B cell (primary cell): ENCODE measurements around the gene FAM227B. TPM values are rescaled to one million over a fixed set of nuclear protein-coding genes. Genes with fewer than 3 reads are reported as not detected.

ENCODE experiments used
- ATAC-seq: fragments of 200-7000 bp; cut with Tn5 transposase; one replicate; pipeline ENCODE4 v1.10.0; 2021; ENCODE audit warnings: low read depth, mild to moderate bottlenecking, moderate number of reproducible peaks, moderate library complexity
- CTCF ChIA-PET: fragments of 350-600 bp; sonication (Branson Sonifier 250); formaldehyde crosslinking; loops from one replicate; lab custom pipeline; 2021; ENCODE audit warnings: antibody characterized with exemption, inconsistent platforms; lab: Charles Lee
- POLR2A ChIA-PET: fragments of 350-600 bp; sonication (Branson Sonifier 250); formaldehyde crosslinking; loops from one replicate; lab custom pipeline; 2021; ENCODE audit warnings: antibody characterized with exemption; lab: Charles Lee
- DNase-seq: peaks from one replicate; pipeline ENCODE4 v3.0.0; 2013
- H2AFZ ChIP-seq: 2 replicates; pipeline ENCODE4 v1.6.1; 2012; ENCODE audit warnings: mild to moderate bottlenecking, low read depth, low read length; ENCODE audit not compliant: insufficient read depth, poor library complexity, severe bottlenecking
- H3K27ac ChIP-seq, 2 donors: 1 replicate in 1 of 2; 2 replicates in 1 of 2; pipeline ENCODE4 v1.5.1; 2012 to 2013; ENCODE audit warnings: low read length in 2 of 2, mild to moderate bottlenecking in 2 of 2, moderate library complexity in 1 of 2
- H3K27me3 ChIP-seq, 4 experiments: fragments of 200-600 bp in 1 of 4; sonication (generic) in 1 of 4; replicated peaks in 1 of 4; 1 replicate in 2 of 4; 2 replicates in 2 of 4; pipeline versions ENCODE4 v1.6.1 to v1.7.0; 2013 to 2016; ENCODE audit warnings: low read length in 3 of 4, mild to moderate bottlenecking in 2 of 4, mixed read lengths in 1 of 4, moderate library complexity in 1 of 4; ENCODE audit not compliant: insufficient read depth in 4 of 4, control insufficient read depth in 3 of 4; ENCODE audit errors: control extremely low read depth in 1 of 4
- H3K36me3 ChIP-seq, 2 experiments: replicated peaks in 1 of 2; 1 replicate in 1 of 2; 2 replicates in 1 of 2; pipeline versions ENCODE4 v1.6.1 to v1.7.1; 2013; ENCODE audit warnings: low read length in 1 of 2; ENCODE audit not compliant: insufficient read depth in 2 of 2, control insufficient read depth in 1 of 2; ENCODE audit errors: control extremely low read depth in 1 of 2, extremely low read depth in 1 of 2
- H3K4me1 ChIP-seq, 2 donors: fragments of 200-600 bp in 1 of 2; sonication (generic) in 1 of 2; 1 replicate in 1 of 2; 2 replicates in 1 of 2; pipeline versions ENCODE4 v1.5.1 to v1.6.1; 2013 to 2017; ENCODE audit warnings: low read length in 2 of 2; ENCODE audit not compliant: control insufficient read depth in 2 of 2, insufficient read depth in 2 of 2
- H3K4me2 ChIP-seq: replicated peaks from 2 replicates; pipeline ENCODE3; 2012; ENCODE audit warnings: mild to moderate bottlenecking, low read depth, low read length; ENCODE audit not compliant: poor library complexity, severe bottlenecking
- H3K4me3 ChIP-seq, 5 experiments: fragments of 200-600 bp in 1 of 5; sonication (generic) in 1 of 5; 1 replicate in 3 of 5; 2 replicates in 2 of 5; pipeline versions ENCODE4 v1.5.1 to v1.7.0; 2011 to 2016; ENCODE audit warnings: low read length in 4 of 5, mild to moderate bottlenecking in 4 of 5, low read depth in 2 of 5, control low read depth in 1 of 5, moderate library complexity in 1 of 5; ENCODE audit not compliant: insufficient read depth in 1 of 5; ENCODE audit errors: control extremely low read depth in 1 of 5, extremely low read depth in 1 of 5
- H3K79me2 ChIP-seq: fragments of 200-600 bp; sonication (generic); one replicate; pipeline ENCODE4 v1.6.0; 2016; ENCODE audit warnings: low read length; ENCODE audit not compliant: control insufficient read depth, insufficient read depth
- H3K9ac ChIP-seq: fragments of 200-600 bp; sonication (generic); 2 replicates; pipeline ENCODE4 v1.6.1; 2017; ENCODE audit warnings: mild to moderate bottlenecking, low read length, moderate library complexity
- H3K9me3 ChIP-seq, 3 donors: one replicate each; pipeline versions ENCODE4 v1.6.1 to v1.7.1; 2013; ENCODE audit warnings: low read length in 2 of 3; ENCODE audit not compliant: control insufficient read depth in 2 of 3, insufficient read depth in 1 of 3; ENCODE audit errors: control extremely low read depth in 1 of 3
- H4K20me1 ChIP-seq: 2 replicates; pipeline ENCODE4 v1.6.0; 2012; ENCODE audit warnings: mild to moderate bottlenecking, low read length; ENCODE audit not compliant: insufficient read depth, control insufficient read depth, poor library complexity, severe bottlenecking
- H3K27ac Mint-ChIP-seq: one replicate; pipeline ENCODE4 v1.8.0; 2021; ENCODE audit warnings: mixed read lengths
- H3K27me3 Mint-ChIP-seq: one replicate; pipeline ENCODE4 v1.8.0; 2021; ENCODE audit warnings: mixed read lengths
- H3K4me1 Mint-ChIP-seq: one replicate; pipeline ENCODE4 v1.8.0; 2021; ENCODE audit warnings: mixed read lengths
- H3K4me3 Mint-ChIP-seq: one replicate; pipeline ENCODE4 v1.8.0; 2021; ENCODE audit warnings: mixed read lengths
- H3K9me3 Mint-ChIP-seq: one replicate; pipeline ENCODE4 v1.8.0; 2022; ENCODE audit warnings: mixed read lengths; ENCODE audit not compliant: insufficient read depth
- EZH2 ChIP-seq: IDR thresholded peaks from 2 replicates; pipeline ENCODE4 v1.6.1; 2012; ENCODE audit warnings: borderline replicate concordance, low read depth, mild to moderate bottlenecking, moderate library complexity, low read length; ENCODE audit not compliant: insufficient read depth, poor library complexity, severe bottlenecking
- WGBS: methylation state at CpG from one replicate; pipeline ENCODE4 v1.1.5; 2013; ENCODE audit warnings: missing lambda C conversion rate; ENCODE audit not compliant: insufficient coverage; 5-methylcytosine and 5-hydroxymethylcytosine counted together
- intact Hi-C: fragments of 100-400 bp; cut with micrococcal nuclease; formaldehyde crosslinking; loops from one replicate; pipeline ENCODE4 v1.10.0; 2022
- polyA plus RNA-seq: library from polyadenylated mRNA; depleted of rRNA; stranded (reverse); fragments of >200 nt; gene quantifications from 2 replicates; pipeline ENCODE4 v1.2.3, GENCODE V29; 2012
- total RNA-seq, 2 donors: library from RNA; stranded (reverse); fragments of 120-200 nt in 1 of 2; gene quantifications; 1 replicate in 1 of 2; 2 replicates in 1 of 2; pipeline versions ENCODE4 v1.2.3 to v1.2.4, GENCODE V29; 2013 to 2022
- TF ChIP-seq, protein P1 (sequence below): fragments of 200-600 bp; IDR thresholded peaks from one replicate; pipeline ENCODE4 v1.8.0; 2022; ENCODE audit warnings: antibody characterized with exemption, mild to moderate bottlenecking

FAM227B gene
- total and polyA plus RNA-seq, 2 donors (not counting 1 experiment from before 2014, with no cell fraction given), result 5.6 to 8.9 TPM

- CTCF ChIA-PET, result no interaction called here
Measured at GRCh38 chr15:49610157-49610918, 10.3 kb downstream of the FAM227B start.

GRCh38 chr15:49606594-49606993, 14.0 kb downstream of the FAM227B start:
- Histone ChIP-seq H3K27ac (no peak overlapping the region), H3K4me3 (no peak overlapping the region), H3K4me2 (no peak overlapping the region), H3K9me3 (peaks cover 4 to 12% (median 11%) of the 10 kb centered on the region in 3 donors), H4K20me1 (no peaks in the 10 kb centered on the region), H2AFZ (no peak overlapping the region), H3K79me2 (no peaks in the 10 kb centered on the region), H3K27me3 (no peaks in the 10 kb centered on the region), H3K36me3 (peaks cover 0 to 2% of the 10 kb centered on the region in 2 experiments), H3K4me1 (no peaks in the 10 kb centered on the region), H3K9ac (no peak overlapping the region)
- DNase-seq, result no peak
- ChIA-PET POLR2A (no interaction called here), CTCF (no interaction called here)
- H3K4me1 Mint-ChIP-seq, result no peaks in the 10 kb centered on the region
- TF ChIP-seq, protein P1, sequence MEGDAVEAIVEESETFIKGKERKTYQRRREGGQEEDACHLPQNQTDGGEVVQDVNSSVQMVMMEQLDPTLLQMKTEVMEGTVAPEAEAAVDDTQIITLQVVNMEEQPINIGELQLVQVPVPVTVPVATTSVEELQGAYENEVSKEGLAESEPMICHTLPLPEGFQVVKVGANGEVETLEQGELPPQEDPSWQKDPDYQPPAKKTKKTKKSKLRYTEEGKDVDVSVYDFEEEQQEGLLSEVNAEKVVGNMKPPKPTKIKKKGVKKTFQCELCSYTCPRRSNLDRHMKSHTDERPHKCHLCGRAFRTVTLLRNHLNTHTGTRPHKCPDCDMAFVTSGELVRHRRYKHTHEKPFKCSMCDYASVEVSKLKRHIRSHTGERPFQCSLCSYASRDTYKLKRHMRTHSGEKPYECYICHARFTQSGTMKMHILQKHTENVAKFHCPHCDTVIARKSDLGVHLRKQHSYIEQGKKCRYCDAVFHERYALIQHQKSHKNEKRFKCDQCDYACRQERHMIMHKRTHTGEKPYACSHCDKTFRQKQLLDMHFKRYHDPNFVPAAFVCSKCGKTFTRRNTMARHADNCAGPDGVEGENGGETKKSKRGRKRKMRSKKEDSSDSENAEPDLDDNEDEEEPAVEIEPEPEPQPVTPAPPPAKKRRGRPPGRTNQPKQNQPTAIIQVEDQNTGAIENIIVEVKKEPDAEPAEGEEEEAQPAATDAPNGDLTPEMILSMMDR, result no peak
- TF ChIP-seq EZH2, result no peak
- H3K27ac Mint-ChIP-seq, result no peak overlapping the region
- no peaks in the 10 kb centered on the region for H3K27me3 Mint-ChIP-seq
- peaks cover 3% of the 10 kb centered on the region for H3K9me3 Mint-ChIP-seq
- intact Hi-C loops, result no loop called here
- no peak for ATAC-seq
- H3K4me3 Mint-ChIP-seq, result no peak overlapping the region

More at GRCh38 chr15:49610157-49610918, 10.3 kb downstream of the FAM227B start:
- Histone ChIP-seq H3K4me3 (no peak overlapping the region), H3K9me3 (peaks cover 4 to 18% (median 7%) of the 10 kb centered on the region in 3 donors), H4K20me1 (no peaks in the 10 kb centered on the region), H2AFZ (no peak overlapping the region), H3K4me1 (no peaks in the 10 kb centered on the region), H3K79me2 (no peaks in the 10 kb centered on the region), H3K9ac (no peak overlapping the region), H3K27ac (no peak overlapping the region), H3K4me2 (no peak overlapping the region), H3K27me3 (no peaks in the 10 kb centered on the region), H3K36me3 (peaks cover 0 to 4% of the 10 kb centered on the region in 2 experiments)
- H3K4me1 Mint-ChIP-seq, result no peaks in the 10 kb centered on the region
- DNase-seq (no peak), ATAC-seq (no peak)
- TF ChIP-seq, protein P1, result no peak
- no peak for TF ChIP-seq EZH2
- peaks cover 11% of the 10 kb centered on the region for H3K9me3 Mint-ChIP-seq
- POLR2A ChIA-PET, result no interaction called here
- no peaks in the 10 kb centered on the region for H3K27me3 Mint-ChIP-seq
- intact Hi-C loops, result no loop called here
- no CpG with 5 or more reads among the region's 2 CpGs for WGBS
- no peak overlapping the region for H3K4me3 Mint-ChIP-seq
- no peak overlapping the region for H3K27ac Mint-ChIP-seq
